KBM-7 (cell line): Measurements from ENCODE around the gene CYP3A4.
"Not testable (repeated sequence)": the region's sequence is repeated elsewhere in the genome, so short reads cannot be mapped to it uniquely, and the experiment has no call there.

Experiments
- DNase-seq: peaks from one replicate; pipeline ENCODE4 v3.0.0-alpha.2; 2015
- in situ Hi-C: fragments of 300-500 bp; cut with MboI; formaldehyde crosslinking; loops from 2 replicates; pipeline ENCODE4 v1.14.3; 2020; ENCODE audit warnings: low sequenced_read_pairs, low pct_unique_long_range_greater_than_20kb, mixed read lengths

CYP3A4 gene

GRCh38 chr7:99794585-99795502 is 10.9 kb upstream of the CYP3A4 start:
- in situ Hi-C loops = no loop called here
- DNase-seq = no peak

DNA sequence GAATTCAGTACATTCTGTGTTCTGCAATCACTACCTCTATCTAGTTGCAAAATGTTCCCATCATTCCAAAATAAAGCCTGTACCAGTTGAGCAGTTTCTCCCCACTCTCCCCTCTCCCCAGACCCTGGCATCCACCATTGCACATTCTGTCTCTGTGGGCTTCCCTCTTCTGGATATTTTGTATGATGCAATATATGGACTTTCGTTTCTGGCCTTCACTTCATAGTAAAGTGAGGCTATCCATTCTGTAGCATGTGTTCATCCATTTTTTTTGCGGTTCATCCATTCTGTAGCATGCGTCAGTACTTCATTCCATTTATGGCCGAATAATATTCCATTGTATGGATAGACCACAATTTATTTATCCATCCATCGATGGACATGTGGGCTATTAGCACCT is 9.5 kb upstream of the CYP3A4 start:
- in situ Hi-C loops = no loop called here
- DNase-seq = no peak

- in situ Hi-C loops = no loop called here
- DNase-seq = no peak
Observed at GRCh38 chr7:99792967-99793366, 9.0 kb upstream of the CYP3A4 start.

DNA sequence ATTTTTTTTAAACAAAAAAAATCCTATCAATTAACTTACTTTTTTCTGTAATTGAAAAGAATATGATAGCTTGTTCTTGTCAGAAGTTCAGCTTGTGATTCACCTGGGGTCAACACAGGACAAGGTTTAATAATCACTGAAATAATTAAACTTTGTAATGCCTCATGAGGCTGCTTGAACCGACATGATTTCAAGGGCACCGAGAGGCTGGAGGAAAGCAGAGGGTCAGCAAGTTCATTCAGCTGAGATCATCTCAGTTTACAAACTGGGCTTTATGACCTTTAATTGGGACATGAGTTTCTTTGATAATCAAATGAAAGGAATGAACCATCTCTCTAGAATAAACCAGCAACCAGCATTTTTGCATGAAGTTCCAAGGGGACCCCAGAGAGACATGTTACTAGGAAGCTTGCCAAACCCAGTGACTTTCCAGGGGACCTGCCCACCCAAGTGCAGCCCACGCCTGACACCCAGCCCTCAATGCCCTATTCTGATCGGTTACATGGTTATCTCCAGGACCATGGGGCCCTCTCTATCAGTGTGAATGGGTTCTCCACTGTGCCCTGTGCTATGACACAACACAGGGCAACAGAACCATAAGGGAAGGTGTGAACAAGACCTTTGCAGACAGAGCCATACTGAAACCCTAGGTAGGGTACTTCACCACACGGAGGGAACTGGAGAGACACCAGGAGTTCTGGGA is 7.8 kb upstream of the CYP3A4 start:
- in situ Hi-C loops = no loop called here

GRCh38 chr7:99791021-99791420 is 7.0 kb upstream of the CYP3A4 start:
- in situ Hi-C loops = no loop called here
- no peak for DNase-seq

More for the DNA sequence above, 7.8 kb upstream of the CYP3A4 start:
- no peak for DNase-seq

GRCh38 chr7:99790407-99790806 is 6.4 kb upstream of the CYP3A4 start:
- in situ Hi-C loops = no loop called here
- DNase-seq = no peak

DNA sequence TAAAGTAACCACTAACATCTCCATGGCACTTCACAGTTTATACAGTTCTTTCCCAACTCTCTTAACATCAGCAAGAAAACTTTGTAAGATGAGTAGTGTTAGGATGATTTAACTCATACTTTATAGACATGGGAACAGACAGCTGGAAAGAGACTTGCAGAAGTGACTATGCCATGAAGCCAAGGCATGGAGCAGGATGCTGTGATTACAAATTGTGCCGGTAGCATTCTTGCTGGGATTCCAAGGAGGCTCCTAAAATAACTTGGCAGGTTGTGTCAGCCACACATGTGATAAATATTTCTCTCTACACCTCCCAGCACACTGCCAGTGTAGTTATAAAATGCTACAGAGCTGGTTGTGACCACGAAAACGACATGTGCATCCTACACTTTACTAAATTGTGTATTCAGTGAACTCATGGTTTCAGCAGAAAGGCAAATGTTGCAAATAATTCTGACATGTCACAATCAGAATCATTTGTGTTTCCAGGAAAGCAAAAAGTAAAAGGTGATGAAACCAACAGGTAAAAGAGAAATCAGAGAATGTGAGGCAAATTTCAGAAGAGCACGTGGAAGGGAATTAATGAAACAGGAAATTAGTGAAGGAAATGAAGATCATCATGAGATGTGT is 5.6 kb upstream of the CYP3A4 start:
- DNase-seq = no peak
- in situ Hi-C loops = no loop called here

- no peak for DNase-seq
- in situ Hi-C loops = no loop called here
Observed at GRCh38 chr7:99788554-99788953, 4.6 kb upstream of the CYP3A4 start.

GRCh38 chr7:99786726-99787335 is 2.8 kb upstream of the CYP3A4 start:
- in situ Hi-C loops = no loop called here
- DNase-seq = no peak

- DNase-seq, in situ Hi-C loops: not testable (repeated sequence)
Observed at GRCh38 chr7:99785654-99786053, 1.7 kb upstream of the CYP3A4 start.

GRCh38 chr7:99782012-99782953 is 1.7 kb downstream of the CYP3A4 start:
- DNase-seq = no peak
- in situ Hi-C loops = no loop called here

DNA sequence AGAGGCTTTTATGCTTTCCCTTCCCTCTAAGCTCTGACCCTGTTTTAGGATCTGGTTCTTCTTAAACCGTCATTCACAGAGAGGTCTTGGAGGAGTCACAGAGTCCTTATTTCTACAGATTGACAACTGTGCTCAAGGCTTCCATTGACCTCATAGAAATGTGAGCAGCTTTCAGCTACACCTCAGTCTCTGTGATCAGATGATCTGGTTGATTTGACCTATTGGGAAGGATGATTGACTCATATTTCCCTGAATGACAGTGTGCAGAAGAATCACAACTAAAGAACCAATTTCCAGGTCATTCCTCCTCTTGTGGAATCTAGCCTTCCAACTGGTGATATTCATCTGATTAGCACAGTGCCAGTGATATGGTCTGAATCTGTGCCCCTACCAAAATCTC is 3.4 kb downstream of the CYP3A4 start:
- in situ Hi-C loops = no loop called here
- no peak for DNase-seq

DNA sequence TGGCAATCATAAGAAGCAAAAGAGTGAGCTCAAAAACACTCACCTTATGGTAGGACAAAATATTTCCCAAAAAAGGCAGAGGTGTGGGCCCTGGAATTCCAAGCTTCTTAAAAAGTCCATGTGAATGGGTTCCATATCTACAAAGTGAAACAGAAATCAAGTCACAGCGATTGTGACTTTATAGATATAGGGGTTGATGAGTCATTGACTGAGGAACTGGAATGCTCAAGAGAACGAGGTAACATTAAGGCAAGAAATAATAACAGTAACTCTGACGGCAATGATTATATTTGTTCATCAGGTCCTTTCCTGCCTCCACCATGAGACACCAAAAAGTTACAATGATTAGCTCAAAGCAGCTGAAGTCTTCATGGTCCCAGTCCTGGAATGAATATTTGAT is 4.0 kb downstream of the CYP3A4 start:
- in situ Hi-C loops = no loop called here
- DNase-seq = no peak

DNA sequence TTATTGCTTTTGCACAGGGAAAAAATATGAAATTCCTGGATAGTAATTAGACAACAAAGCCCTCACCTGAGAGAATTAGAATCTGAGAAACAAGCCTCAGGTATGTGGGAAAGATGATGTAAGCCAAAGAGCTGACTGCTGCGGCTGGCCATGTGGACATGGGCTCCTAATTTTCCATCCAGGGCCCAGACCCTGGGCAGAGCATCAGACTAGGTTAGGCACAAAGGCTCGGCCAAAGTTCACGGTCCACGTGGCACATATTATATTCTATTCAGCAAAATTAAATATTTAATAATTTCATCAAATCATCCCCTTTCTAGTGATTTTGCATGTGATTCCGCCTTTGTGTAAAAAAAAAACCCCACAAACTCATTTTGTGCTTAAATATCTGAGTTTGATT is 5.1 kb downstream of the CYP3A4 start:
- no peak for DNase-seq
- in situ Hi-C loops = no loop called here

GRCh38 chr7:99773395-99773794 is 10.6 kb downstream of the CYP3A4 start:
- in situ Hi-C loops, DNase-seq: not testable (repeated sequence)

DNA sequence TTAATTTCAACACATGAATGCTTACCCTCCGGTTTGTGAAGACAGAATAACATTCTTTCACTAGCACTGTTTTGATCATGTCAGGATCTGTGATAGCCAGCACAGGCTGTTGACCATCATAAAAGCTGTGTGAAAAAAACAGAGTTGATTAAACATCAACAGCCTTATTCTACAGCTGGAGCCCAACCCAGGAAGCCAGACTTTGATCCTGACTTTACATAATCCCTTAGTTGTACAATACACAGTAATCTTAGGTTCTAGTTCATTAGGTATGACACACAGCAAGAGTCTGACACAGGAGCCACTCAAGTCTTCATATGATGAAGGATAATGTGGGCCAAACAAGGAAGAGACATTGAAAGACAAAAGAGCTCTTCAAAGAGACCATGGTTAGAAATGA is 11.4 kb downstream of the CYP3A4 start:
- DNase-seq = no peak
- in situ Hi-C loops = no loop called here

DNA sequence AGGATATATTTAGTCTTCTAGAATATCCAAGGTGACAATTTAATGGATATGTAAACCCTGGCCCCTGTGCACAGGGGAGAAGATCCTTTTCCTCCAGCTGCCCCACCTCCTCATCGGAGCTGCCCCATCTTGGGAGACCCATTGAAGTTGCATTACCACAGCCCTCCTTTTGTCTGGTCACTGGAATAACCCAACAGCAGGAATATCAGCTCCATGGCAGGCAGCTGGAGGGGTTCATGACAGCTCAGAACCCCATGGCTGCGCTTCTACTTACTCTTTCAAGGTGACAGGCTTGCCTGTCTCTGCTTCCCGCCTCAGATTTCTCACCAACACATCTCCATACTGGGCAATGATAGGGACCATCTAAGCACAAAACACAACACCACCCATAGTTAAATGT is 14.5 kb downstream of the CYP3A4 start:
- in situ Hi-C loops, DNase-seq: not testable (repeated sequence)

GRCh38 chr7:99768471-99768870 is 15.5 kb downstream of the CYP3A4 start:
- no peak for DNase-seq
- in situ Hi-C loops = no loop called here

DNA sequence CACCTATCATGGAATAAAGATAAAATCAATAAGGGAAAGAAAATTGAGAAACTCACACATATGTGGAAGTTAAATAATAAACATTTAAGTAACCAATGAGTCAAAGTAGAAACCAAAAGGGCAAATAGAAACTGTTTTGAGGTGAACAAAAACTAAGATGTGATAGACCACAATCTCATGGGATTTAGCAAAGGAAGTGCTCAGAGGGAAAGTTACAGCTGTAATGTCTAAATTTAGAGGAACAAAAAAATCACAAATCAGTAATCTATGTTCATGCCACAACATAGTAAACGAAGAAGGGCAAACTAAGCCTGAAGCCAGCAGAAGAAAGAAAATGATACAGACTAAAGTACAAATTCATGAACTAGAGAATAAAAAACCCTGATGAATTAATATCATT is 16.3 kb downstream of the CYP3A4 start:
- no peak for DNase-seq
- in situ Hi-C loops = no loop called here
